A549 (cell line): ENCODE data around the gene WRNIP1. TPM values are rescaled to one million over a fixed set of nuclear protein-coding genes. Genes with fewer than 3 reads are reported as not detected.

Source experiments
- ATAC-seq, 2 experiments: fragments of 200-7000 bp in 1 of 2; fragments of >200 bp in 1 of 2; cut with Nextera tagmentation in 1 of 2; cut with Tn5 transposase in 1 of 2; 3 replicates each; pipeline versions ENCODE4 v1.8.0 to v1.9.1; 2018 to 2020; ENCODE audit warnings: mild to moderate bottlenecking in 1 of 2, moderate library complexity in 1 of 2
- CTCF ChIA-PET: fragments of 300-600 bp; sonication (Branson Sonifier 250); formaldehyde crosslinking; extraction: SDS; loops from one replicate; lab custom pipeline; 2021; ENCODE audit warnings: antibody characterized with exemption, inconsistent platforms; lab: Yijun Ruan, JAX
- POLR2A ChIA-PET: fragments of 350-600 bp; formaldehyde crosslinking; extraction: SDS; loops from one replicate; lab custom pipeline; 2021; ENCODE audit warnings: antibody characterized with exemption, inconsistent platforms; lab: Yijun Ruan, JAX
- DNase-seq, 2 experiments: peaks; one replicate each; pipeline versions ENCODE4 v3.0.0 to v3.0.0-alpha.2; 2011 to 2016; ENCODE audit warnings: low read depth in 1 of 2, low spot score in 1 of 2
- FAIRE-seq: peaks from 2 replicates; lab custom pipeline; 2011; peaks lifted over from hg19 to GRCh38; lab: Jason Lieb, UNC
- H3K27ac ChIP-seq, 2 experiments: fragments of >200 bp; sonication (Bioruptor Twin); formaldehyde crosslinking; 3 replicates each; pipeline ENCODE4 v1.5.1; 2016 to 2017
- H3K4me1 ChIP-seq: fragments of >200 bp; sonication (Bioruptor Twin); formaldehyde crosslinking; 3 replicates; pipeline ENCODE4 v1.6.1; 2016
- H3K4me2 ChIP-seq: fragments of >200 bp; sonication (Bioruptor Twin); formaldehyde crosslinking; 3 replicates; pipeline ENCODE4 v1.6.1; 2016
- H3K4me3 ChIP-seq: fragments of >200 bp; sonication (Bioruptor Twin); formaldehyde crosslinking; 3 replicates; pipeline ENCODE4 v1.5.1; 2016
- H3K9me3 ChIP-seq: fragments of >200 bp; sonication (Bioruptor Twin); formaldehyde crosslinking; 3 replicates; pipeline ENCODE4 v1.6.1; 2016
- CBX2 ChIP-seq: fragments of 200-600 bp; sonication (generic); IDR thresholded peaks from 2 replicates; pipeline ENCODE4 v1.6.1; 2016; ENCODE audit warnings: low read depth, mild to moderate bottlenecking, borderline replicate concordance
- CEBPB ChIP-seq, 2 experiments: fragments of >200 bp in 1 of 2; sonication (Bioruptor Twin) in 1 of 2; formaldehyde crosslinking in 1 of 2; IDR thresholded peaks; 2 replicates each; pipeline ENCODE4 v1.6.1; 2012 to 2016
- CHD4 ChIP-seq: fragments of 200-600 bp; sonication (generic); IDR thresholded peaks from 2 replicates; pipeline ENCODE4 v1.6.1; 2016; ENCODE audit warnings: antibody characterized with exemption, mild to moderate bottlenecking, borderline replicate concordance
- EHF ChIP-seq: fragments of 250-450 bp; sonication (Bioruptor Pico); IDR thresholded peaks from 2 replicates; pipeline ENCODE4 v1.5.0; 2020; ENCODE audit warnings: mild to moderate bottlenecking
- EP300 ChIP-seq, 2 experiments: fragments of >200 bp; sonication (Bioruptor Twin); formaldehyde crosslinking; IDR thresholded peaks; 2 replicates in 1 of 2; 3 replicates in 1 of 2; pipeline ENCODE4 v1.6.1; 2016 to 2017
- ESRRA ChIP-seq: fragments of 150-350 bp; IDR thresholded peaks from 2 replicates; pipeline ENCODE4 v1.6.1; 2014; ENCODE audit warnings: mild to moderate bottlenecking, low read length, borderline replicate concordance
- FOSL2 ChIP-seq, 2 experiments: fragments of 450-650 bp in 1 of 2; fragments of >200 bp in 1 of 2; sonication (Bioruptor Twin) in 1 of 2; formaldehyde crosslinking; IDR thresholded peaks; 2 replicates each; pipeline versions ENCODE4 v1.5.0 to v1.6.1; 2016 to 2020; ENCODE audit warnings: mild to moderate bottlenecking in 1 of 2, moderate library complexity in 1 of 2
- FOXS1 ChIP-seq: fragments of 250-450 bp; sonication (Bioruptor Pico); IDR thresholded peaks from 2 replicates; pipeline ENCODE4 v1.5.0; 2020; ENCODE audit warnings: mild to moderate bottlenecking, moderate library complexity
- HDAC2 ChIP-seq: fragments of 200-600 bp; sonication (generic); IDR thresholded peaks from 2 replicates; pipeline ENCODE4 v1.6.1; 2016
- HEYL ChIP-seq: fragments of 250-450 bp; sonication (Bioruptor Pico); IDR thresholded peaks from 2 replicates; pipeline ENCODE4 v1.8.0; 2021; ENCODE audit warnings: mild to moderate bottlenecking, moderate library complexity
- KDM5A ChIP-seq: fragments of 200-600 bp; sonication (generic); IDR thresholded peaks from 2 replicates; pipeline ENCODE4 v1.6.1; 2016; ENCODE audit warnings: antibody characterized with exemption, mild to moderate bottlenecking
- MYC ChIP-seq: IDR thresholded peaks from 2 replicates; pipeline ENCODE4 v1.6.1; 2012; ENCODE audit warnings: mild to moderate bottlenecking, inconsistent platforms, low read length, improper control_type of control experiment, borderline replicate concordance
- NFE2L2 ChIP-seq: fragments of 150-350 bp; conservative IDR thresholded peaks from 2 replicates; pipeline ENCODE4 v1.6.1; 2014; ENCODE audit warnings: low read length
- NR3C1 ChIP-seq: fragments of >200 bp; sonication (Bioruptor Twin); formaldehyde crosslinking; IDR thresholded peaks from 3 replicates; pipeline ENCODE4 v1.6.1; 2017
- POLR2A ChIP-seq: IDR thresholded peaks from 2 replicates; pipeline ENCODE4 v1.6.1; 2012; ENCODE audit warnings: mild to moderate bottlenecking, low read length
- POLR2AphosphoS2 ChIP-seq: conservative IDR thresholded peaks from 2 replicates; pipeline ENCODE4 v1.6.1; 2012; ENCODE audit warnings: low read length, improper control_type of control experiment, inconsistent platforms
- RNF2 ChIP-seq: fragments of 200-600 bp; sonication (generic); IDR thresholded peaks from 2 replicates; pipeline ENCODE4 v1.6.1; 2016; ENCODE audit warnings: low read depth, mild to moderate bottlenecking, antibody characterized with exemption, moderate library complexity, borderline replicate concordance
- ZFP36 ChIP-seq: fragments of 450-650 bp; IDR thresholded peaks from 2 replicates; pipeline ENCODE4 v1.6.1; 2014; ENCODE audit warnings: borderline replicate concordance; ENCODE audit not compliant: partially characterized antibody
- ZSCAN20 ChIP-seq: fragments of 250-450 bp; sonication (Bioruptor Pico); IDR thresholded peaks from 2 replicates; pipeline ENCODE4 v1.8.0; 2022; ENCODE audit warnings: mild to moderate bottlenecking, moderate library complexity
- WGBS: methylation state at CpG from one replicate; pipeline ENCODE4 v1.1.6; 2017; ENCODE audit errors: missing lambda C conversion rate; 5-methylcytosine and 5-hydroxymethylcytosine counted together
- polyA plus RNA-seq, 4 experiments: library from polyadenylated mRNA; depleted of rRNA in 3 of 4; stranded (reverse); fragments of >200 nt; fragmentation: RNase III in 1 of 4; extraction: RNeasy Plus Mini Kit Qiagen cat#74134 plus additional on column Dnase treatment in 1 of 4; gene quantifications; 2 replicates in 3 of 4; 3 replicates in 1 of 4; pipeline ENCODE4 v1.2.3, GENCODE V29; 2011 to 2017
- TF ChIP-seq, protein P1 (sequence below): fragments of 150-350 bp; IDR thresholded peaks from 2 replicates; pipeline ENCODE4 v1.6.1; 2014; ENCODE audit warnings: low read depth, mild to moderate bottlenecking, low read length
- TF ChIP-seq, protein P2 (sequence below): fragments of >200 bp; sonication (Bioruptor Twin); formaldehyde crosslinking; IDR thresholded peaks from 3 replicates; pipeline ENCODE4 v1.5.1; 2016
- TF ChIP-seq, protein P3 (sequence below): IDR thresholded peaks from 2 replicates; pipeline ENCODE4 v1.6.1; 2012
- TF ChIP-seq, protein P4 (sequence below): IDR thresholded peaks from 2 replicates; pipeline ENCODE4 v1.6.1; 2012

The WRNIP1 gene
- polyA plus RNA-seq, 2 of the 4 experiments (the other 2 are of a cell fraction), result 27.7 to 32.2 TPM

DNA sequence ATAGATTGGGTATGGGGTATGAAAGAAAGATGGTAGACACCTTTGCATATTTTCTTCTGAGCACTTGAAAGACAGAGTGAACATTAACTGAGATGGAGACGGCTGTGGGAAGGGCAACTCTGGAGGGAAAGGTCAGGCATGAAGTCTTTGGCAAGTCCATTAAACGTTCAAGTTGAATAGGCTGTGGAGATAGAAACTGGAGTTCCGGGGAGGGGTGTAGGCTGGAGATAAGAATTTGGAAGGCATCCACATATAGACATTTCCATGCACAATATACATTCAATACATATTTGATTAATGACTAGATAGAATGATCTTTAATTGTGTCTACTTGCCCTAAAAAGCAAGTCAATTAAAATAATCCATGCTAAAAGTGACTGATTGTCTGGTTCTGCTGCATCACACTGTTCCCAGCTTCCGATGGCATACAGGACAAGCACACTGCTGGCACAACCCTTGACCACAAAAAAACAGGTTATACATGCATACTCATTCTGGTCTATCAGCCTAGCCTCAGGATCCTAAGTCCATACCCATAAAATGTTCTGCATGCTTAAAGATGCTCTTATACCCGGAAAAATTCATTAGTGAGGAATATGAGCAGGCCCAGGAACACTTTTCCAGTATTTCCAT, 12.6 kb upstream of the WRNIP1 start:
- 70% methylated on average over 5 of the region's 5 CpGs for WGBS
- ATAC-seq, result no peak

DNA sequence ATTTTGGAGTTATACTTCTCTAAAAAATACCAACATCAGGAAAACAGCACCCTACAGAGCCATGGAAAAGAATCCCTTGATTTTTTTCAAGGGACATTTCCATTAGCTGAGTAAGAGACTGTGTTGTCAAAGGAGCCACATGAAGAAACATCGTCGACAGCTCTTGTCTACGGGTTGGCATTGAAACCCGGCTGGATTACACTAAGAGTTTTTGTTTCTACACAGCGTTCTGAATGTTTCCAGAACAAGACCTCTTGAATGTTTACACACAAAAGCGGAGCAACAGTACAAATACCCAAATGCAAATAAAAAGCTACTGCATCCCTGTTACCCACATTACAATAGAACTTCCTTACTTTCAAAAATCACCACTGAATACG, 12.1 kb upstream of the WRNIP1 start:
- POLR2A ChIA-PET, result no interaction called here
- FAIRE-seq (no peak), ATAC-seq (no peak), DNase-seq (no peak)
- no peak overlapping the region for H3K4me2 ChIP-seq
- TF ChIP-seq, protein P1, sequence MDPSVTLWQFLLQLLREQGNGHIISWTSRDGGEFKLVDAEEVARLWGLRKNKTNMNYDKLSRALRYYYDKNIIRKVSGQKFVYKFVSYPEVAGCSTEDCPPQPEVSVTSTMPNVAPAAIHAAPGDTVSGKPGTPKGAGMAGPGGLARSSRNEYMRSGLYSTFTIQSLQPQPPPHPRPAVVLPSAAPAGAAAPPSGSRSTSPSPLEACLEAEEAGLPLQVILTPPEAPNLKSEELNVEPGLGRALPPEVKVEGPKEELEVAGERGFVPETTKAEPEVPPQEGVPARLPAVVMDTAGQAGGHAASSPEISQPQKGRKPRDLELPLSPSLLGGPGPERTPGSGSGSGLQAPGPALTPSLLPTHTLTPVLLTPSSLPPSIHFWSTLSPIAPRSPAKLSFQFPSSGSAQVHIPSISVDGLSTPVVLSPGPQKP, result no peak
- TF ChIP-seq FOXS1 (CRISPR knock-in tag) (no peak), MYC (no peak)
- CTCF ChIA-PET, result interaction anchor here (1.1 to 1.6 kb wide), 4 partner anchors 10 to 1156 kb away, joined by 4 to 9 read pairs (median 5); no protein-coding TSS in a partner anchor
- WGBS, result 60% methylated on average over 7 of the region's 7 CpGs
- H3K4me1 ChIP-seq, result peaks cover 6% of the 10 kb centered on the region; the same call in 1 of the 3 replicates
- H3K4me3 ChIP-seq, result no peak overlapping the region
- no peak overlapping the region for H3K27ac ChIP-seq
- H3K9me3 ChIP-seq, result no peaks in the 10 kb centered on the region

More for the DNA sequence above, 12.6 kb upstream of the WRNIP1 start:
- ChIA-PET POLR2A (no interaction called here), CTCF (interaction anchor here (0.6 to 4.4 kb wide), 6 partner anchors 11 to 1156 kb away, joined by 3 to 65 read pairs (median 7); no protein-coding TSS in a partner anchor)
- Histone ChIP-seq H3K9me3 (no peaks in the 10 kb centered on the region), H3K27ac (no peak overlapping the region), H3K4me3 (no peak overlapping the region), H3K4me2 (no peak overlapping the region), H3K4me1 (peaks cover 6% of the 10 kb centered on the region; the same call in 1 of the 3 replicates)
- no peak for DNase-seq
- no peak for TF ChIP-seq HDAC2
- TF ChIP-seq NR3C1, result no peak
- no peak for TF ChIP-seq CEBPB (IDR thresholded peaks at IDR 0.05)
- TF ChIP-seq, protein P2, sequence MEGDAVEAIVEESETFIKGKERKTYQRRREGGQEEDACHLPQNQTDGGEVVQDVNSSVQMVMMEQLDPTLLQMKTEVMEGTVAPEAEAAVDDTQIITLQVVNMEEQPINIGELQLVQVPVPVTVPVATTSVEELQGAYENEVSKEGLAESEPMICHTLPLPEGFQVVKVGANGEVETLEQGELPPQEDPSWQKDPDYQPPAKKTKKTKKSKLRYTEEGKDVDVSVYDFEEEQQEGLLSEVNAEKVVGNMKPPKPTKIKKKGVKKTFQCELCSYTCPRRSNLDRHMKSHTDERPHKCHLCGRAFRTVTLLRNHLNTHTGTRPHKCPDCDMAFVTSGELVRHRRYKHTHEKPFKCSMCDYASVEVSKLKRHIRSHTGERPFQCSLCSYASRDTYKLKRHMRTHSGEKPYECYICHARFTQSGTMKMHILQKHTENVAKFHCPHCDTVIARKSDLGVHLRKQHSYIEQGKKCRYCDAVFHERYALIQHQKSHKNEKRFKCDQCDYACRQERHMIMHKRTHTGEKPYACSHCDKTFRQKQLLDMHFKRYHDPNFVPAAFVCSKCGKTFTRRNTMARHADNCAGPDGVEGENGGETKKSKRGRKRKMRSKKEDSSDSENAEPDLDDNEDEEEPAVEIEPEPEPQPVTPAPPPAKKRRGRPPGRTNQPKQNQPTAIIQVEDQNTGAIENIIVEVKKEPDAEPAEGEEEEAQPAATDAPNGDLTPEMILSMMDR, result no peak
- no peak for TF ChIP-seq CBX2
- TF ChIP-seq RNF2, result no peak
- TF ChIP-seq ZFP36, result no peak
- TF ChIP-seq POLR2A, result no peak
- TF ChIP-seq EHF, result no peak
- TF ChIP-seq ZSCAN20 (CRISPR knock-in tag), result no peak
- TF ChIP-seq HEYL (CRISPR knock-in tag), result no peak
- no peak for TF ChIP-seq POLR2AphosphoS2
- no peak for FAIRE-seq

DNA sequence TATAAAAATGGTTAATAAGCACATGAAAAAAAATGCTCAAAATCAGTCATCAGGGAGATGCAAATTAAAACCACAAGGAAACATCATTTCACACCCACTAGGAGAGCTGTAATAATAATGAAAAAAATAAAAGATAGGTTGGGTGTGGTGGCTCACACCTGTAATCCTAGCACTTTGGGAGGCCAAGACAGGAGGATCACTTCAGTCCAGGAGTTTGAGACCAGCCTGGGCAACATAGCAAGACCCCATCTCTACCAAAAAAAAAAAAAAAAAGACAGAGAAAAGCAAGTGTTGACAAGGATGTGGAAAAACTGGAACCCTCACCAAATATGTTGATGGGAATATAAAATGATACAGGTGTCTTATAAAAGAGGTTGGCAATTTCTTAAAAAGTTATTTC, 11.4 kb upstream of the WRNIP1 start:
- Histone ChIP-seq H3K9me3 (no peaks in the 10 kb centered on the region), H3K4me3 (no peak overlapping the region), H3K4me1 (peaks cover 6% of the 10 kb centered on the region; the same call in 1 of the 3 replicates), H3K4me2 (no peak overlapping the region), H3K27ac (no peak overlapping the region)
- no peak for ATAC-seq
- ChIA-PET CTCF (interaction anchor here (1.1 to 1.6 kb wide), 4 partner anchors 10 to 1157 kb away, joined by 4 to 9 read pairs (median 5); no protein-coding TSS in a partner anchor), POLR2A (no interaction called here)
- no peak for FAIRE-seq
- DNase-seq, result no peak
- TF ChIP-seq EP300 (IDR thresholded peaks at IDR 0.05) (no peak), POLR2A (no peak), RNF2 (no peak), HDAC2 (no peak), MYC (no peak), NFE2L2 (no peak), CHD4 (no peak), FOSL2 (IDR thresholded peaks at IDR 0.05) (no peak), FOSL2 (CRISPR knock-in tag; IDR thresholded peaks at IDR 0.05) (no peak), ZSCAN20 (CRISPR knock-in tag) (no peak), KDM5A (no peak), POLR2AphosphoS2 (no peak), EHF (no peak), FOXS1 (CRISPR knock-in tag) (no peak), ESRRA (no peak)
- TF ChIP-seq, protein P3, sequence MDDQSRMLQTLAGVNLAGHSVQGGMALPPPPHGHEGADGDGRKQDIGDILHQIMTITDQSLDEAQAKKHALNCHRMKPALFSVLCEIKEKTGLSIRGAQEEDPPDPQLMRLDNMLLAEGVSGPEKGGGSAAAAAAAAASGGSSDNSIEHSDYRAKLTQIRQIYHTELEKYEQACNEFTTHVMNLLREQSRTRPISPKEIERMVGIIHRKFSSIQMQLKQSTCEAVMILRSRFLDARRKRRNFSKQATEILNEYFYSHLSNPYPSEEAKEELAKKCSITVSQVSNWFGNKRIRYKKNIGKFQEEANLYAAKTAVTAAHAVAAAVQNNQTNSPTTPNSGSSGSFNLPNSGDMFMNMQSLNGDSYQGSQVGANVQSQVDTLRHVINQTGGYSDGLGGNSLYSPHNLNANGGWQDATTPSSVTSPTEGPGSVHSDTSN, result no peak
- TF ChIP-seq, protein P4, sequence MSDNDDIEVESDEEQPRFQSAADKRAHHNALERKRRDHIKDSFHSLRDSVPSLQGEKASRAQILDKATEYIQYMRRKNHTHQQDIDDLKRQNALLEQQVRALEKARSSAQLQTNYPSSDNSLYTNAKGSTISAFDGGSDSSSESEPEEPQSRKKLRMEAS, result no peak
